Measurements from ENCODE around the gene OSBPL3.

OSBPL3 gene

DNA sequence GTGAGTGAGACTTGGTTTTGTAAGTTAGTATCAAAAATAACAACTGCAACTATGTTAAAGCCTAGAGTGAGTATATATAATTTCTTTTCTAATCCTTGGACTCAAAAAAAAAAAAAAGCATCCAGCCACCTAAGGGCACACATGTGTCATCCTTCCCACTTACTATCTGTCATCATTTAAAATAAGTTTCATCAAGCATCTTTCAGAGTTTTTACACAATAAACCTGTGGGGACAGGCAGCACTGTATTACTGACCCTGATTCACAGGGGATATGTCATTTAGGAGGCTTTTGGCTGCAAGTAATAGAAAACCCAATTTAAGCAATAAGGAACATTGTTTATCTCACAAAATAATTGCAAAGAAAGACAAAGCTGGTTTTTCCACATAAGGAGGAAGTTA lies 32.3 kb upstream of the OSBPL3 start:
- TF ChIP-seq PAX5 (IDR thresholded peaks at IDR 0.05; ENCODE audit: insufficient read depth, low read length, severe bottlenecking) (no peak), TAF1 (IDR thresholded peaks at IDR 0.05; ENCODE audit: low read depth, low read length) (no peak)
- FAIRE-seq: no peak
- DNase-seq (ENCODE audit: insufficient read length, low spot score): no peak

DNA sequence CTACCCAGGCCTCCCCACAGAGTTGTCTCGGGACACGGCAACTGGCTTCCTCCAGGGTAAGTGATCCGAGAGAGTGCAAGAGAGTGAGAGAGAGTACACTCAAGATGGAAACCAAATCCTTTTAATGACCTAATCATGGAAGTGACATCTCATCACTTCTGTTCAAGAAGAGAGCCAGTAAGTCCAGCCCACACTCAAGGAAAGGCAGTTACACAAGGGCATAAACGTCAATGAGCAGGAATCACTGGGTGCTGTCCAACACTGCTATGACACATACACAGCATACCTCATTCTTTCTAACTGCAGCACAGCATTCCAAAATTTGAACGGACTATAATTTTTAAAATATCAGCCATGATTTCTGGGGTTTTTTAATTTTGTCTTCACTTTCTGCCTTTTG lies 29.3 kb upstream of the OSBPL3 start:
- TF ChIP-seq PAX5 (IDR thresholded peaks at IDR 0.05; ENCODE audit: insufficient read depth, low read length, severe bottlenecking): no peak
- no peak for TF ChIP-seq POLR2AphosphoS5 (IDR thresholded peaks at IDR 0.05; ENCODE audit: low read depth, low read length)
- TF ChIP-seq POLR2A (IDR thresholded peaks at IDR 0.05; ENCODE audit: low read depth, low read length): no peak
- no peak for TF ChIP-seq SPI1 (IDR thresholded peaks at IDR 0.05; ENCODE audit: low read depth, low read length)
- TF ChIP-seq POU2F2 (IDR thresholded peaks at IDR 0.05; ENCODE audit: low read depth, low read length): no peak
- TF ChIP-seq TAF1 (IDR thresholded peaks at IDR 0.05; ENCODE audit: low read depth, low read length): no peak

DNA sequence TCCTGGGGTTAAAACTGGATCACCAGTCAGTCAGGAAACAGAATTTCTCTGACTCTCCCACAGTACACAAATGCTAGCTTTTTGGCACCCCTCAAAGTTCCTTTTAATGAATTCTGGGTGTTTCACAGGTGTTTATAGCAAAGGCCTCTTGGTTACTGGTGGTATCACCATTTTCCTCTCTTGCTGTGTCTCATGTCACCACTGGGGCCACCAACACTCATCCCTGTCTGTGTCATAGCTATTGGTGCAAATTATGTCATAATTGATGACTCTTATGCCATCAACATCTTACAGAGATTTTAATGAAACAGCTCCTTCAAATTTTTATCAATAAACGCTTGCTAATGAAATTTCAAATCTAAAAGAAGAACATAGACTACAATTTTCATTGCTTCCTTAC lies 27.7 kb upstream of the OSBPL3 start:
- DNase-seq (ENCODE audit: insufficient read length, low spot score) (no peak), FAIRE-seq (no peak)

More for the DNA sequence above, 29.3 kb upstream of the OSBPL3 start:
- FAIRE-seq (no peak), DNase-seq (ENCODE audit: insufficient read length, low spot score) (no peak)

DNA sequence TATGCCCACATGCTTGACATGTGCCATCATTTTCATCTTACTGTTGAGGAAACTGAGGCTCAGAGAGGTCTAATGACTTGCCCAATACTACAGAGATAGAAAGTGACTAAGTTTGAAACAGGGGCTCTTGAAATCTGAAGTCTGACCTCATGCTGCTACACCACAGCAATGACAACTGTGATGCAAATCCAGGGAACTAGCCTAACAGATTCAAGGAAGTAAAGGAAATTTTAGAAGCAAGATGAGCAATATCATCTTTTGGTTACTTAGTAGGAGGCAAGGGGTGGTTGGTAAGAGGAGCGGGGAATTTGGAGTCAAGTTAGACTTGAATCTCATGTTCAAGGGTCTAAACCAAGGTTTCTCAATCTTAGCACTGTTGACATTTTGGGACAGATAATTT lies 26.3 kb upstream of the OSBPL3 start:
- DNase-seq (ENCODE audit: insufficient read length, low spot score): no peak
- no peak for FAIRE-seq
- TF ChIP-seq PAX5 (IDR thresholded peaks at IDR 0.05; ENCODE audit: insufficient read depth, low read length, severe bottlenecking): no peak

More for the DNA sequence above, 27.7 kb upstream of the OSBPL3 start:
- no peak for TF ChIP-seq POLR2AphosphoS5 (IDR thresholded peaks at IDR 0.05; ENCODE audit: low read depth, low read length)

DNA sequence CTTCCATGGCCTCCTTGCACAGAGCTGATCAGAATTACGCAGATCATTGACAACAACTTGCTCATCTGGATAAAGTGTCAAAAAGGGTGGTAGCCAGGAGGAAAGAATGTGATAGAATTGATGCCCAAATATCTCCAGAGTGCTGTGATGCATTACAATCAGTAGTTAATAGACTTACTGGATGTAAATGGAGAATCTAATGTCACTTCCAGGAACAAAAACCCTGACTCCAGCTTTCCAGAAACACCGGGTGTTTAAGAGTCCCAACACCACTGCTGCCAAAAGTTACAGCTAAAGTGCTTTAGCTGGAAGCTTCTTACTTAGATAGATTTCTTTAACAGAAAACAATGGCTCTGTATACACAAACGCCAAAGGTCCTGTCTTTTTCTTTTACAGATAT lies 25.7 kb upstream of the OSBPL3 start:
- TF ChIP-seq TAF1 (IDR thresholded peaks at IDR 0.05; ENCODE audit: low read depth, low read length): no peak
- TF ChIP-seq SPI1 (IDR thresholded peaks at IDR 0.05; ENCODE audit: low read depth, low read length): no peak
- no peak for TF ChIP-seq POLR2A (IDR thresholded peaks at IDR 0.05; ENCODE audit: low read depth, low read length)
- TF ChIP-seq POLR2AphosphoS5 (IDR thresholded peaks at IDR 0.05; ENCODE audit: low read depth, low read length): no peak
- TF ChIP-seq PAX5 (IDR thresholded peaks at IDR 0.05; ENCODE audit: insufficient read depth, low read length, severe bottlenecking): no peak
- no peak for TF ChIP-seq POU2F2 (IDR thresholded peaks at IDR 0.05; ENCODE audit: low read depth, low read length)
- FAIRE-seq: no peak
- DNase-seq (ENCODE audit: insufficient read length, low spot score): no peak

DNA sequence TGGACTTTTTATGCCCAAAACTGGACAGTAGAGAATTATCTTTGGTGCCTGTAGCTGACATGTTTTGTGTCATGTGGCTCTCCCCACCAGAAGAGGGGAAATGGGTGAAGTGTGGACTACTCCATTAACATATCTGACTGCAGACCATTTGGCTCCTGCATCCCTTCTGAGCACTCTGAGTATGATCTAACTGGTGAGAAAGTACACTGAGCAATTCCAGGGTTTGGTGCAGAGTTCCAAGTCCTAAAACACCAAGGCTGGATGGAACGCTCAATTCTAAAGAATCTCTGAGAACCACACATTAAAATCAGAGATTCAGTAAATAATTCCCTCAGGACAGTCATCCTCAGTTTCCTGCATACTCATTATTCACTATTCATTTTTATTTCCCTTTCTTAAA lies 22.8 kb upstream of the OSBPL3 start:
- FAIRE-seq: no peak
- DNase-seq (ENCODE audit: insufficient read length, low spot score): no peak
- TF ChIP-seq SPI1 (IDR thresholded peaks at IDR 0.05; ENCODE audit: low read depth, low read length) (no peak), PAX5 (IDR thresholded peaks at IDR 0.05; ENCODE audit: insufficient read depth, low read length, severe bottlenecking) (no peak), POLR2A (IDR thresholded peaks at IDR 0.05; ENCODE audit: low read depth, low read length) (no peak), POU2F2 (IDR thresholded peaks at IDR 0.05; ENCODE audit: low read depth, low read length) (no peak), POLR2AphosphoS5 (IDR thresholded peaks at IDR 0.05; ENCODE audit: low read depth, low read length) (no peak), TAF1 (IDR thresholded peaks at IDR 0.05; ENCODE audit: low read depth, low read length) (no peak)

DNA sequence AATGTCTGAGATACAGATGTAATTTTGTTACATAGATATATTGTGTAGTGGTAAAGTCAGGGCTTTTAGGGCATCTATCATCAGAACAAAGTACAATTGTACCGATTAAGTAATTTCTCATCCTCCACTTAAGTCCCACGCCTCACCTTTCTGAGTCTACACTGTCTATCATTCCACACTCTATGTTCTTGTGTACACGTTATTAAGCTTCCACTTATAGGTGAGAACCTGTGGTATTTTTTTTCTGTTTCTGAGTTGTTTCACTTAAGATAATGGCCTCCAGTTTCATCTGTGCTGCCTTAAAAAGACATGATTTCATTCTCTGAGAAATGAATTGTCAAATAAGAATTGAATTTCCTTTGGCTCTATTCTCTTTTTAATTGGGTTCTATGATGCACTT lies 15.5 kb upstream of the OSBPL3 start:
- DNase-seq (ENCODE audit: insufficient read length, low spot score): no peak
- TF ChIP-seq POU2F2 (IDR thresholded peaks at IDR 0.05; ENCODE audit: low read depth, low read length): no peak
- TF ChIP-seq PAX5 (IDR thresholded peaks at IDR 0.05; ENCODE audit: insufficient read depth, low read length, severe bottlenecking): no peak
- TF ChIP-seq POLR2A (IDR thresholded peaks at IDR 0.05; ENCODE audit: low read depth, low read length): no peak
- TF ChIP-seq SPI1 (IDR thresholded peaks at IDR 0.05; ENCODE audit: low read depth, low read length): no peak
- no peak for TF ChIP-seq TAF1 (IDR thresholded peaks at IDR 0.05; ENCODE audit: low read depth, low read length)
- TF ChIP-seq POLR2AphosphoS5 (IDR thresholded peaks at IDR 0.05; ENCODE audit: low read depth, low read length): no peak
- no peak for FAIRE-seq

DNA sequence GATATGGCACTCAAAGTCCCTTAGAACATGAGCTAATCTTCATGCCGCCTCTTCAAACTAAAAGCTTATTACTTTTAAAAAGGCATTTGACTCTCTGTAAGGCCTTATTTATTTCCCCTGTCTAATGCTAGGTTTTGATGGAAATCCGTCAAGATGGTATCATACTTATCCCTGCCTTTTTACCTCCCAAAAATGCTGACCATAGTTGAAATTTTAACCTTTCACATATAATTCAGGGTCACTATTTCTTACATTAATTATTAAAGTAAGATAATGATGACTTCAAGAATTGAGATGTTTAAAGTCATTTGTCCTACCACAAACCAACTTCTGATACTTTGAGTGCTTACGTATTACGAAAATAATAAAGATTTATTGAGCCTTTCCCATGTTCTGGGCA lies 12.3 kb upstream of the OSBPL3 start:
- no peak for TF ChIP-seq POLR2AphosphoS5 (IDR thresholded peaks at IDR 0.05; ENCODE audit: low read depth, low read length)
- TF ChIP-seq POLR2A (IDR thresholded peaks at IDR 0.05; ENCODE audit: low read depth, low read length): no peak
- no peak for TF ChIP-seq PAX5 (IDR thresholded peaks at IDR 0.05; ENCODE audit: insufficient read depth, low read length, severe bottlenecking)
- TF ChIP-seq POU2F2 (IDR thresholded peaks at IDR 0.05; ENCODE audit: low read depth, low read length): no peak
- TF ChIP-seq TAF1 (IDR thresholded peaks at IDR 0.05; ENCODE audit: low read depth, low read length): no peak
- no peak for TF ChIP-seq SPI1 (IDR thresholded peaks at IDR 0.05; ENCODE audit: low read depth, low read length)
- FAIRE-seq (no peak), DNase-seq (ENCODE audit: insufficient read length, low spot score) (no peak)

DNA sequence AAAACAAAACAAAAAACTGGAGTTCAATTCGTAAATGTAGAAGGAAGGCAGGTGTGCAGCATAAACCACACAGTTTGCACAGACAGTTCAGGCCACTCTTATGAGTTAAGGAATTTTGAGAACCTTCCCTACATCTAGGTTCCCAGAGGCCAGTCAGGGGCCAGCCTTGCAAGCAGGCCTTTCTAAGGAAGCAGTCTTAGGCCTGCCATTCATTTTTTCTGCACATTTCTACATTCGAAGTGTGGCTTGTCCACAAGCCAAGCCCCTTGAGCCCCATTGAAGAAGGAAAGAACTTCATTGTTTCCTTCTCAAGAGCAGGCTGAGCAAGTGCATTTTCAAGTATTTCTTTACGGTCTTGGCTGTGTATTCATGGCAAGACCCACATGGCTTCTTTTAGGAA lies 11.4 kb upstream of the OSBPL3 start:
- DNase-seq (ENCODE audit: insufficient read length, low spot score) (no peak), FAIRE-seq (no peak)
- TF ChIP-seq POU2F2 (IDR thresholded peaks at IDR 0.05; ENCODE audit: low read depth, low read length): no peak
- no peak for TF ChIP-seq PAX5 (IDR thresholded peaks at IDR 0.05; ENCODE audit: insufficient read depth, low read length, severe bottlenecking)
- TF ChIP-seq SPI1 (IDR thresholded peaks at IDR 0.05; ENCODE audit: low read depth, low read length): no peak
- TF ChIP-seq POLR2AphosphoS5 (IDR thresholded peaks at IDR 0.05; ENCODE audit: low read depth, low read length): no peak

DNA sequence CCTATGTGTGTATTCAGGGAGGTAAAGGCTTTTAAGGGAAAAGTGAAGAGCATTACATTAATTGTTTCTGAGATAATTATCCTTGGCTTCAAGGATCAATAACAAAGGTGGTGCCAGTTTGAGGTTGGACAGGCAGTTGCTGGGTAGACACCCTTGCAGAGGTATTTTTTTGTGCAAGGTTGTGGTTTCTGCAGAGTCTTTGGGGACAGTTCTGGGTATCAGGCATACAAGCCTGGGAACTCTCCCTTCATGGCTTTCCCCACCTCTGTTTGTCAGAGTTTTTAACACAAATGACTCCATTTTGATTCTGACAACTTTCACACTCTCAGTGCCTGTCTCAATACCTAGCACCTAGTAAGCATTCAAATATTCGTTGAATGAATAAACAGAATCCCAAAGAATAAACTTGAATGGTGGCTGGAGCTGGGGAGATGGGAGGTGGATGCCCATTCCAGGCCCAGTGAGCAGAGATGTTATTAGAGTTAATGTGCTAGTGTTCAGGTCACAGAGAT lies 7.4 kb upstream of the OSBPL3 start:
- DNase-seq (ENCODE audit: insufficient read length, low spot score) (no peak), FAIRE-seq (no peak)
- TF ChIP-seq SPI1 (IDR thresholded peaks at IDR 0.05; ENCODE audit: low read depth, low read length): no peak
- no peak for TF ChIP-seq POU2F2 (IDR thresholded peaks at IDR 0.05; ENCODE audit: low read depth, low read length)
- TF ChIP-seq POLR2AphosphoS5 (IDR thresholded peaks at IDR 0.05; ENCODE audit: low read depth, low read length): no peak
- TF ChIP-seq POLR2A (IDR thresholded peaks at IDR 0.05; ENCODE audit: low read depth, low read length): no peak
- TF ChIP-seq TAF1 (IDR thresholded peaks at IDR 0.05; ENCODE audit: low read depth, low read length): no peak
- no peak for TF ChIP-seq PAX5 (IDR thresholded peaks at IDR 0.05; ENCODE audit: insufficient read depth, low read length, severe bottlenecking)

DNA sequence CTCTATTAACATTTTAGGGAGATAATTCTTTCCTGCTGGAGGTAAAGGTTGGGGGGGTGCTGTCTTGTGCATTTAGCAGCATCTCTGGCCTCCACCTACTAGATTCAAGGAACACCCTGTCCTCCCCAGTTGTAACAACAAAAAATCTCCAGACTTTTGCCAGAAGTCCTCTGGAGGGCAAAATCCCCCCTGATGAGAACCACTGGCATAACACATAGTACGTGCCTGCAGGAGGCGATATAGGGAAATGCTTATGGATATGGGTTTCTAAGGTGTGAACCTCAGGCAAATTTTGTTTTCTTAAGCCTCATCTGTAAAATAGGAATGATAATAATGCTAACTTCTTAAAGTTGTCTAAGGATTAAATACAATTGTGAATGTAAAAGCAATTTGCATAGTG lies 2.9 kb upstream of the OSBPL3 start:
- no peak for DNase-seq (ENCODE audit: insufficient read length, low spot score)

More for the DNA sequence above, 2.9 kb upstream of the OSBPL3 start:
- FAIRE-seq: no peak
- TF ChIP-seq TAF1 (IDR thresholded peaks at IDR 0.05; ENCODE audit: low read depth, low read length) (no peak), POU2F2 (IDR thresholded peaks at IDR 0.05; ENCODE audit: low read depth, low read length) (no peak), SPI1 (IDR thresholded peaks at IDR 0.05; ENCODE audit: low read depth, low read length) (no peak), PAX5 (IDR thresholded peaks at IDR 0.05; ENCODE audit: insufficient read depth, low read length, severe bottlenecking) (no peak), POLR2AphosphoS5 (IDR thresholded peaks at IDR 0.05; ENCODE audit: low read depth, low read length) (no peak), POLR2A (IDR thresholded peaks at IDR 0.05; ENCODE audit: low read depth, low read length) (no peak)
